Pancreas (tissue), 10 donors: ENCODE measurements around the gene ROR1. TPM values are rescaled to one million over a fixed set of nuclear protein-coding genes. Genes with fewer than 3 reads are reported as not detected.
A peak's percentile ranks its signal among the peaks of the same experiment; 100 is the strongest.

Source experiments
- ATAC-seq, 4 donors: fragments of 200-7000 bp; cut with Tn5 transposase; one replicate each; pipeline versions ENCODE4 v1.8.0 to v1.9.1; 2020; ENCODE audit warnings: mild to moderate bottlenecking in 4 of 4, moderate library complexity in 4 of 4
- DNase-seq, 6 donors: peaks; one replicate each; pipeline ENCODE4 v3.0.0-alpha.2; 2020
- FAIRE-seq: peaks from 2 replicates; lab custom pipeline; 2012; peaks lifted over from hg19 to GRCh38; lab: Jason Lieb, UNC
- H3K27ac ChIP-seq, 4 donors: fragments of 200-600 bp; sonication (generic); 1 replicate in 3 of 4; 2 replicates in 1 of 4; pipeline versions ENCODE4 v1.5.0 to v1.8.0; 2020
- H3K27me3 ChIP-seq, 4 donors: fragments of 200-600 bp; one replicate each; pipeline ENCODE4 v1.8.0; 2021
- H3K36me3 ChIP-seq, 3 donors: fragments of 200-600 bp; sonication (generic) in 1 of 3; one replicate each; pipeline versions ENCODE4 v1.5.0 to v1.8.0; 2020 to 2021
- H3K4me1 ChIP-seq, 3 donors: fragments of 200-600 bp; one replicate each; pipeline ENCODE4 v1.8.0; 2021
- H3K4me3 ChIP-seq, 4 donors: fragments of 200-600 bp; sonication (generic) in 2 of 4; one replicate each; pipeline versions ENCODE4 v1.5.0 to v1.8.0; 2020 to 2021
- H3K9me3 ChIP-seq, 4 donors: fragments of 200-600 bp; one replicate each; pipeline ENCODE4 v1.8.0; 2021
- WGBS, 2 donors: extraction: QIAGEN DNeasy Blood & Tissue Kit; methylation state at CpG; one replicate each; pipeline ENCODE4 v1.1.7; 2013; 5-methylcytosine and 5-hydroxymethylcytosine counted together
- intact Hi-C, 3 donors: fragments of 100-400 bp; cut with DNase I; formaldehyde crosslinking; loops; one replicate each; pipeline versions ENCODE4 v1.11.1 to v1.14.2; 2022
- polyA plus RNA-seq, 2 donors: library from polyadenylated mRNA; stranded (reverse); fragments of 200-250 nt; gene quantifications; one replicate each; pipeline ENCODE4 v1.2.3, GENCODE V29; 2013
- total RNA-seq, 6 donors: library from RNA; stranded (reverse); fragmentation: NEBNext Ultra II Directional in 4 of 6; extraction: Animal tissue kit (Norgen Biotek cat#: 25700) in 4 of 6; gene quantifications; one replicate each; pipeline versions ENCODE4 v1.2.1 to v1.2.4, GENCODE V29; 2021 to 2023
- TF ChIP-seq, protein P1 (sequence below), 4 donors: fragments of 200-600 bp; sonication (generic) in 3 of 4; IDR thresholded peaks; one replicate each; pipeline versions ENCODE4 v1.5.0 to v1.8.0; 2021; ENCODE audit warnings: antibody characterized with exemption in 4 of 4
- donor health status: healthy with polysubstance abuse.
- donor health status: DM: no; HTN: no; CAD: no; lungs with moderate emphysema.
- donor health status: DM: no; HTN: no; CAD: no.
- donor health status: control.
- donor health status: control.
- donor health status: Bipolar disorder and iron deficiency.
- donor health status: DM: yes; HTN: yes; CAD: no.
- donor health status: DM: no; HTN: no; CAD: no.
- donor health status: DM: no; HTN: no; CAD: no.
- donor health status: DM: yes; HTN: yes; CAD: no.

Gene ROR1
- total and polyA plus RNA-seq, 8 donors, result 1.3 to 18.5 (median 7.3) TPM

- H3K36me3 ChIP-seq, result no peaks in the 10 kb centered on the region
- no peak for DNase-seq
- intact Hi-C loops, result no loop called here
- no peak overlapping the region for H3K4me3 ChIP-seq
- WGBS, 2 donors, result 16 to 21% methylated on average over 3 of the region's 3 CpGs
- ATAC-seq, result peak in 2 of 4 donors; percentile 62 to 65
- no peaks in the 10 kb centered on the region for H3K9me3 ChIP-seq
- H3K4me1 ChIP-seq, result peaks cover 15 to 30% (median 27%) of the 10 kb centered on the region in 3 donors
- no peaks in the 10 kb centered on the region for H3K27me3 ChIP-seq
- peak overlapping the region in 1 of 4 donors; percentile 23 for H3K27ac ChIP-seq
- no peak for FAIRE-seq
- TF ChIP-seq, protein P1, sequence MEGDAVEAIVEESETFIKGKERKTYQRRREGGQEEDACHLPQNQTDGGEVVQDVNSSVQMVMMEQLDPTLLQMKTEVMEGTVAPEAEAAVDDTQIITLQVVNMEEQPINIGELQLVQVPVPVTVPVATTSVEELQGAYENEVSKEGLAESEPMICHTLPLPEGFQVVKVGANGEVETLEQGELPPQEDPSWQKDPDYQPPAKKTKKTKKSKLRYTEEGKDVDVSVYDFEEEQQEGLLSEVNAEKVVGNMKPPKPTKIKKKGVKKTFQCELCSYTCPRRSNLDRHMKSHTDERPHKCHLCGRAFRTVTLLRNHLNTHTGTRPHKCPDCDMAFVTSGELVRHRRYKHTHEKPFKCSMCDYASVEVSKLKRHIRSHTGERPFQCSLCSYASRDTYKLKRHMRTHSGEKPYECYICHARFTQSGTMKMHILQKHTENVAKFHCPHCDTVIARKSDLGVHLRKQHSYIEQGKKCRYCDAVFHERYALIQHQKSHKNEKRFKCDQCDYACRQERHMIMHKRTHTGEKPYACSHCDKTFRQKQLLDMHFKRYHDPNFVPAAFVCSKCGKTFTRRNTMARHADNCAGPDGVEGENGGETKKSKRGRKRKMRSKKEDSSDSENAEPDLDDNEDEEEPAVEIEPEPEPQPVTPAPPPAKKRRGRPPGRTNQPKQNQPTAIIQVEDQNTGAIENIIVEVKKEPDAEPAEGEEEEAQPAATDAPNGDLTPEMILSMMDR (IDR thresholded peaks at IDR 0.05), result no peak
Measured at GRCh38 chr1:63971557-63971956, 197.7 kb downstream of the ROR1 start.

DNA sequence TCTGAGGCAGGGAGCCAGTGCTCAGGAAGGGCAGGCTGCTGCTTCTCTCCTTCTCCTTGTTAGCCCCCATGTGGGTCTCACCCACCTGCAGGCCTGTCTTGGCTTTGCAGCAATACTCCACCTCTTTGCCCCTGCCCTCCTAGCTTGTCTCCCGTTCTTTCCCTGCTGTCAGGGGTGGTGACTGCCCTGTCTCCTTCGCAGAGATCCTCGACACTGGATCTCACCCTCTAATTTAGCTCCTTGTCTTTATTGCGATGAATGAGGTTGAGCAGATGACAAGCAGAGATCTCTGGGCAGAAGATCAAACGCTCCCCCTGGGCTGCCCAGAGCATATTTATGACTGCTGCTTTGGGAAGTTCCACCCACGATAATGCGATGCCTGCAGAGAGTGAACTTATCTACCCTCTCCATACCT lies 199.2 kb downstream of the ROR1 start:
- no peak for ATAC-seq
- H3K9me3 ChIP-seq, result no peaks in the 10 kb centered on the region
- peaks cover 15 to 31% (median 23%) of the 10 kb centered on the region in 3 donors for H3K4me1 ChIP-seq
- no peak for DNase-seq
- TF ChIP-seq, protein P1 (IDR thresholded peaks at IDR 0.05), result no peak
- no peak overlapping the region for H3K27ac ChIP-seq
- no peaks in the 10 kb centered on the region for H3K27me3 ChIP-seq
- H3K36me3 ChIP-seq, result no peaks in the 10 kb centered on the region
- intact Hi-C loops, result no loop called here
- no peak for FAIRE-seq
- 92% methylated on average over 7 of the region's 7 CpGs for WGBS, 2 donors
- H3K4me3 ChIP-seq, result no peak overlapping the region

- 53 to 62% methylated on average over 6 of the region's 6 CpGs for WGBS, 2 donors
- no peaks in the 10 kb centered on the region for H3K9me3 ChIP-seq
- H3K27ac ChIP-seq, result no peak overlapping the region
- no peak for FAIRE-seq
- H3K36me3 ChIP-seq, result no peaks in the 10 kb centered on the region
- ATAC-seq, result no peak
- H3K4me3 ChIP-seq, result no peak overlapping the region
- H3K27me3 ChIP-seq, result no peaks in the 10 kb centered on the region
- peaks cover 0 to 21% (median 16%) of the 10 kb centered on the region in 3 donors for H3K4me1 ChIP-seq
- no peak for DNase-seq
- TF ChIP-seq, protein P1 (IDR thresholded peaks at IDR 0.05), result no peak
- intact Hi-C loops, result no loop called here
Measured at GRCh38 chr1:63974966-63975365, 201.1 kb downstream of the ROR1 start.

GRCh38 chr1:63975481-63975880 lies 201.7 kb downstream of the ROR1 start:
- peak in 1 of 4 donors; percentile 54 for ATAC-seq
- Histone ChIP-seq H3K9me3 (no peaks in the 10 kb centered on the region), H3K27me3 (no peaks in the 10 kb centered on the region), H3K4me3 (no peak overlapping the region), H3K36me3 (no peaks in the 10 kb centered on the region), H3K27ac (no peak overlapping the region), H3K4me1 (peaks cover 0 to 24% (median 19%) of the 10 kb centered on the region in 3 donors)
- FAIRE-seq, result no peak
- 67 to 68% methylated on average over 7 of the region's 7 CpGs for WGBS, 2 donors
- intact Hi-C loops, result no loop called here
- DNase-seq, result no peak
- TF ChIP-seq, protein P1 (IDR thresholded peaks at IDR 0.05), result no peak

GRCh38 chr1:63976006-63976405 lies 202.2 kb downstream of the ROR1 start:
- DNase-seq (no peak), FAIRE-seq (no peak), ATAC-seq (no peak)
- intact Hi-C loops, result no loop called here
- Histone ChIP-seq H3K4me3 (no peak overlapping the region), H3K9me3 (no peaks in the 10 kb centered on the region), H3K27me3 (no peaks in the 10 kb centered on the region), H3K36me3 (no peaks in the 10 kb centered on the region), H3K4me1 (peaks cover 0 to 27% (median 23%) of the 10 kb centered on the region in 3 donors), H3K27ac (no peak overlapping the region)
- TF ChIP-seq, protein P1 (IDR thresholded peaks at IDR 0.05), result no peak
- WGBS, 2 donors, result 90 to 91% methylated on average over 1 of the region's 1 CpG
